ENCODE data around the gene ADCY3. TPM values are rescaled to one million over a fixed set of nuclear protein-coding genes. Genes with fewer than 3 reads are reported as not detected.

The ADCY3 gene
- total RNA-seq, 3 donors from 2014 or later = 24.9 to 30.4 (median 25.3) TPM

DNA sequence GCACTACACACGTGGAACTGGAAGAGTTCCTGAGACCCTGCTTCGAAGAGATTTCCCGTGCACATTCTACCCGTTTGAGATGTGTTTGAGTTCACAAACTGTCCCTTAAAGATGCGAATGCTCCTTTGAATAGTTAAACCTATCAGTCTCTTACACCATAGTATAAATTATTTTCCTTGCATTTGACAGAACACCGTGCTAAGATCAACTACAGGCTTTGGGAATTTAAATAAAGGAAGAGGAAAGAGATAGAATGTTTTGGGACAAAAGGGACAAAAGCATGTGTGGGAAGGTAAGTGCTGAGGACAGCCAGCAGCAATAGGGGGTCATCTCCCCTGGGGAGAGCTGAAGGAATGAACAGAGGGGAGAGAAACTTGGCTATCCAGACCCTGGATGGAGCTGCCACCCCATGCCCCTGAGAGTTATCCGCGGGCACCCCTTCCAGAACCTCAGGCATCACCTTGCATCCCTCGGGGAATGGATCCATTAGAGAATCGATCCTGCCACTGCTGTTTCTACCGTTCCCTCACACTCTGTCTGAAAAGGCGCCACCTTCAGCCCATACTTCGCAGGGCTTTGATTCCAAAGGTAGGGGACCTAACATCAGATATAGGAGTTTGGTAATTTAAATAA, 888 bp upstream of the ADCY3 start:
- Histone ChIP-seq H3K4me3 (peak overlapping the region; percentile 22), H3K9me3 (no peaks in the 10 kb centered on the region), H3K36me3 (ENCODE audit: low read depth) (no peaks in the 10 kb centered on the region), H3K4me1 (ENCODE audit: low read depth) (peaks cover 8% of the 10 kb centered on the region)
- no peak for ATAC-seq
- peak in 1 of 3 donors; percentile 55 for DNase-seq
- intact Hi-C loops (cut with DNase I, micrococcal nuclease) = no loop called here
- TF ChIP-seq, protein P1, sequence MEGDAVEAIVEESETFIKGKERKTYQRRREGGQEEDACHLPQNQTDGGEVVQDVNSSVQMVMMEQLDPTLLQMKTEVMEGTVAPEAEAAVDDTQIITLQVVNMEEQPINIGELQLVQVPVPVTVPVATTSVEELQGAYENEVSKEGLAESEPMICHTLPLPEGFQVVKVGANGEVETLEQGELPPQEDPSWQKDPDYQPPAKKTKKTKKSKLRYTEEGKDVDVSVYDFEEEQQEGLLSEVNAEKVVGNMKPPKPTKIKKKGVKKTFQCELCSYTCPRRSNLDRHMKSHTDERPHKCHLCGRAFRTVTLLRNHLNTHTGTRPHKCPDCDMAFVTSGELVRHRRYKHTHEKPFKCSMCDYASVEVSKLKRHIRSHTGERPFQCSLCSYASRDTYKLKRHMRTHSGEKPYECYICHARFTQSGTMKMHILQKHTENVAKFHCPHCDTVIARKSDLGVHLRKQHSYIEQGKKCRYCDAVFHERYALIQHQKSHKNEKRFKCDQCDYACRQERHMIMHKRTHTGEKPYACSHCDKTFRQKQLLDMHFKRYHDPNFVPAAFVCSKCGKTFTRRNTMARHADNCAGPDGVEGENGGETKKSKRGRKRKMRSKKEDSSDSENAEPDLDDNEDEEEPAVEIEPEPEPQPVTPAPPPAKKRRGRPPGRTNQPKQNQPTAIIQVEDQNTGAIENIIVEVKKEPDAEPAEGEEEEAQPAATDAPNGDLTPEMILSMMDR (IDR thresholded peaks at IDR 0.05) = no peak

DNA sequence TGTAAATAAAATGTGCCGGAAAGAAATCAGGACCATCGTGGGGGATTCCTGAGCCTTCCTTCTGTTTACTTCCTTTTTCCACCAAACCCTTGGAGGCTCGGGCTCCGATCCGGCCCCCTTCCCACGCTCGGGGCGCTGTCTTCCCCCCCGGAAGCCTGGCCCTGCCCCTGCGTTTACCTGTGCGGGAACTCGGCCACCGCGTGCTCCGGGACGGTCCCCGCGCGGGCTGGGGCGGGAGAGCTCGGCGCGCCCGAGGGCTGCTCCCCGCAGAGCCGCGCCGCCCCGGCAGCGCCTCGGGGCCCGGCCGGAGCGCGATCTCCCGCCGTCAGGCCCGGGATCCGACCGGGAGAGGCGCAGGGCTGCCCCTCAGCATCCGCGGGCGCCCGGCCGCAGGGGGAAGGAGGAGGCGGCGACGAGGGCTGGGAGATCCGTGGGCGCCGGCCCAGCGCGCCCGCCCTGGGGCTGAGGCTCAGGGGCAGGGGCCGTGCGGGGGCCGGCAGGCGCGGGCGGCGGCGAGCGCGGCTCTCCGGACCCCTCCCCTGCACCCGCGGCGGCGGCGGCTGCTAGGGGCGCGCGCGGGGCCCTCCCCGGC, 435 bp downstream of the ADCY3 start:
- Histone ChIP-seq H3K4me1 (ENCODE audit: low read depth) (peaks cover 8% of the 10 kb centered on the region), H3K9me3 (no peaks in the 10 kb centered on the region), H3K4me3 (peak overlapping the region; percentile 22), H3K36me3 (ENCODE audit: low read depth) (no peaks in the 10 kb centered on the region)
- peak; percentile 37 for ATAC-seq
- DNase-seq = peak in 2 of 3 donors; percentile 21 to 47
- TF ChIP-seq, protein P1 (IDR thresholded peaks at IDR 0.05) = no peak
- intact Hi-C loops (cut with DNase I, micrococcal nuclease) = no loop called here

DNA sequence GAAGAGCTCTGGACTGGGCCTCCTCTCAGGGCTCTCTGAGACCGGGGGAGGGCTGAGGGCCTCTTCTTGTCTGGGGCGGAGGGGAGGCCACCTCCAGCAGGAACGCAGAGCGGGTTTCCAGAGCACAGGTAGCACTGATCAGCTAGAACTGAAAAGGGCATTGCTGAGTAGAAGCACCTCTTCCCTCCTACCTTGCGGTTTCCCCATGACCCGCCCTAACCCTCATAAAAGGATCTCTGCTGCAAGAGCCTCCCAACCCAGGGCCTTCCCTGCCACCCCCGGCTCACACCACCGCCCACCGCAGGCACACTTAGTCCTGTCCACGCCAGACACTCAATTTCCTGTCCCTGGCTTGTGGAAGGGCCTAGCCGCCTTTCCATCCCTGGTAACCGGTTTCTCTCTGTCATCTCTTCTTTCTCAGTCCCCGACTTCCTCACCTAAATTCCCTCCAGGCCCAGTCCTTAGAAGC, 966 bp downstream of the ADCY3 start:
- Histone ChIP-seq H3K36me3 (ENCODE audit: low read depth) (no peaks in the 10 kb centered on the region), H3K9me3 (no peaks in the 10 kb centered on the region), H3K4me3 (no peak overlapping the region), H3K4me1 (ENCODE audit: low read depth) (peaks cover 8% of the 10 kb centered on the region)
- DNase-seq (peak; percentile 49 to 78 (median 56)), ATAC-seq (peak; percentile 72)
- TF ChIP-seq, protein P1 (IDR thresholded peaks at IDR 0.05) = no peak
- intact Hi-C loops (cut with DNase I, micrococcal nuclease) = no loop called here

DNA sequence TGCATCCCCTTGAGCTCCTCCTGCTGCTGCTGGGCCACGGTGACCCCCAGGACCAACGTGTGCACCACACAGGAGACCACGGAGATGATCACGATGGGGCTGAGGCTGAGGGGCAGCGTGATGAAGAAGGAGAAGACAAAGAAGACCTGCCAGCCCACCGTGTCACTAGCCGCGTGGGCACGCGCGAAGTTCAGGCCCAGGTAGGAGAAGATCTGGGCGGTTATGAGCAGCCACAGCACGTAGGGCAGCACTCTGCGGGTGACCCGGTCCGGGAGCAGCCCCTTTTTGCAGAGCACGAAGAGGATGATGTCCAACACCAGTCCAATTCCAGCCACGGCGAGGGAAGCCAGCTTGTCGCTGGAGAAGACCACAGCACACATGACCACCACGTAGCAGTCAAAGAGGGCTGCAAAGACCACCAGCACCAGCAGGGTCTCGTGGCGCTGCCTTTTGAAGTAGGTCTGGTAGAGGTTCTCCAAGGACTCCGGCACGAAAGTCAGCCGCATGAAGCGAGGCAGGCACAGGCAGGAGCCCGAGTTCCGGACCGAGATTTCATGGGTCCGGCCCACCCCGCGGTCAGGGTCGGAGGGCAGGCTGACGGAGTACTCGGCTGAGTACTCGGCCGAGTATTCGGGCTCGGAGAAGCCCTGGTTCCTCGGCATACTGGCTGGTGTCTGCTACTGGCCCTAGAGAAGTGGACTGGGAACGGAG, 1.6 kb downstream of the ADCY3 start:
- TF ChIP-seq, protein P1 (IDR thresholded peaks at IDR 0.05) = no peak
- Histone ChIP-seq H3K4me3 (no peak overlapping the region), H3K9me3 (no peaks in the 10 kb centered on the region), H3K4me1 (ENCODE audit: low read depth) (peaks cover 10% of the 10 kb centered on the region), H3K36me3 (ENCODE audit: low read depth) (no peaks in the 10 kb centered on the region)
- ATAC-seq = no peak
- DNase-seq = no peak
- intact Hi-C loops (cut with DNase I, micrococcal nuclease) = no loop called here

DNA sequence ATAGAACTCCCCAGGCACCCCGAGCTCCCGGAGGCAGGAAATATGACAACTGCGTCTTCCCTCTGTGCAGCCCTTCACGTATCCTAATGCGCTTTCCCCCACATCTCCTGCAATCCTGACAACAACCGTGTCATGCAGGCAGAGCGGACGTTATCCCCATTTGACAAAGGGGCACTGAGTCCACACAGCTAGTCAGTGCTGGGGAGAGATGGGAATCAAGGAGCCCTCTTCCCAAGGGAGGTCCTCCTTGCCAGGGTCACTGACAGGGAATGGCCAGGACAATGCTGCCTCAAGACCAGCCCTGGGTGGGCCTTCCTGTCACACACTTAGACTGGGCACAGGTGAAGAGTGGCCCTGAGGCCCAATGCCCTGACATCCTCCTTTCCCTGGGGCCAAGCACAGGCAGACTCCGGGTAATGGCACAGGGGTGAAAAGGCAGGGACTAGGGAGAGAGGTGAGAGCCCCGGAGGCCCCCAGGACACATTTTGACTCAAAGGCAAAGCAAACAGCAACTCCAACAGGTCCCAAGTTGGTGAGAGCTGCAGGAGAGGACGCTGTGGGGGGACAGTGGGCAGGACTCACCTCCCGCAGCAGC, 2.2 kb downstream of the ADCY3 start:
- ATAC-seq (no peak), DNase-seq (no peak)
- Histone ChIP-seq H3K4me3 (no peak overlapping the region), H3K9me3 (no peaks in the 10 kb centered on the region), H3K4me1 (ENCODE audit: low read depth) (peaks cover 12% of the 10 kb centered on the region), H3K36me3 (ENCODE audit: low read depth) (no peaks in the 10 kb centered on the region)
- TF ChIP-seq, protein P1 (IDR thresholded peaks at IDR 0.05) = no peak
- intact Hi-C loops (cut with DNase I, micrococcal nuclease) = no loop called here
